ENCODE measurements around the gene TNFRSF6B. TPM values are rescaled to one million over a fixed set of nuclear protein-coding genes. Genes with fewer than 3 reads are reported as not detected.
A peak's percentile ranks its signal among the peaks of the same experiment; 100 is the strongest.

The TNFRSF6B gene
- total RNA-seq, 3 donors from 2014 or later (not counting 1 experiment from before 2014, with no cell fraction given), result not detected

DNA sequence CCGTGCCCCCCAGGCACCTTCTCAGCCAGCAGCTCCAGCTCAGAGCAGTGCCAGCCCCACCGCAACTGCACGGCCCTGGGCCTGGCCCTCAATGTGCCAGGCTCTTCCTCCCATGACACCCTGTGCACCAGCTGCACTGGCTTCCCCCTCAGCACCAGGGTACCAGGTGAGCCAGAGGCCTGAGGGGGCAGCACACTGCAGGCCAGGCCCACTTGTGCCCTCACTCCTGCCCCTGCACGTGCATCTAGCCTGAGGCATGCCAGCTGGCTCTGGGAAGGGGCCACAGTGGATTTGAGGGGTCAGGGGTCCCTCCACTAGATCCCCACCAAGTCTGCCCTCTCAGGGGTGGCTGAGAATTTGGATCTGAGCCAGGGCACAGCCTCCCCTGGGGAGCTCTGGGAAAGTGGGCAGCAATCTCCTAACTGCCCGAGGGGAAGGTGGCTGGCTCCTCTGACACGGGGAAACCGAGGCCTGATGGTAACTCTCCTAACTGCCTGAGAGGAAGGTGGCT is 960 bp downstream of the TNFRSF6B start:
- Histone ChIP-seq H3K27ac (ENCODE audit: low read length) (no peak overlapping the region), H3K36me3 (ENCODE audit: control insufficient read depth, insufficient read depth, low read length) (peaks cover 5% of the 10 kb centered on the region), H3K9me3 (ENCODE audit: control insufficient read depth, insufficient read depth, low read length) (no peaks in the 10 kb centered on the region), H3K4me3 (ENCODE audit: low read length) (no peak overlapping the region), H3K27me3 (ENCODE audit: control insufficient read depth, insufficient read depth, low read length) (no peaks in the 10 kb centered on the region), H3K4me1 (ENCODE audit: control insufficient read depth, insufficient read depth, low read length) (peaks cover 47% of the 10 kb centered on the region)
- Mint-ChIP-seq H3K27me3 (ENCODE audit: low read depth in 2 of 2) (no peaks in the 10 kb centered on the region), H3K4me3 (peak overlapping the region; percentile 35), H3K27ac (no peak overlapping the region), H3K4me1 (peaks cover 0 to 33% of the 10 kb centered on the region in 2 donors), H3K9me3 (no peaks in the 10 kb centered on the region), H3K36me3 (no peaks in the 10 kb centered on the region)
- intact Hi-C loops (cut with micrococcal nuclease), result no loop called here
- TF ChIP-seq, protein P1, sequence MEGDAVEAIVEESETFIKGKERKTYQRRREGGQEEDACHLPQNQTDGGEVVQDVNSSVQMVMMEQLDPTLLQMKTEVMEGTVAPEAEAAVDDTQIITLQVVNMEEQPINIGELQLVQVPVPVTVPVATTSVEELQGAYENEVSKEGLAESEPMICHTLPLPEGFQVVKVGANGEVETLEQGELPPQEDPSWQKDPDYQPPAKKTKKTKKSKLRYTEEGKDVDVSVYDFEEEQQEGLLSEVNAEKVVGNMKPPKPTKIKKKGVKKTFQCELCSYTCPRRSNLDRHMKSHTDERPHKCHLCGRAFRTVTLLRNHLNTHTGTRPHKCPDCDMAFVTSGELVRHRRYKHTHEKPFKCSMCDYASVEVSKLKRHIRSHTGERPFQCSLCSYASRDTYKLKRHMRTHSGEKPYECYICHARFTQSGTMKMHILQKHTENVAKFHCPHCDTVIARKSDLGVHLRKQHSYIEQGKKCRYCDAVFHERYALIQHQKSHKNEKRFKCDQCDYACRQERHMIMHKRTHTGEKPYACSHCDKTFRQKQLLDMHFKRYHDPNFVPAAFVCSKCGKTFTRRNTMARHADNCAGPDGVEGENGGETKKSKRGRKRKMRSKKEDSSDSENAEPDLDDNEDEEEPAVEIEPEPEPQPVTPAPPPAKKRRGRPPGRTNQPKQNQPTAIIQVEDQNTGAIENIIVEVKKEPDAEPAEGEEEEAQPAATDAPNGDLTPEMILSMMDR (IDR thresholded peaks at IDR 0.05), result no peak
- ATAC-seq, result peak in 1 of 3 donors; percentile 11
- WGBS (ENCODE audit: insufficient coverage), result 58% methylated on average over 7 of the region's 7 CpGs
- DNase-seq, result no peak

DNA sequence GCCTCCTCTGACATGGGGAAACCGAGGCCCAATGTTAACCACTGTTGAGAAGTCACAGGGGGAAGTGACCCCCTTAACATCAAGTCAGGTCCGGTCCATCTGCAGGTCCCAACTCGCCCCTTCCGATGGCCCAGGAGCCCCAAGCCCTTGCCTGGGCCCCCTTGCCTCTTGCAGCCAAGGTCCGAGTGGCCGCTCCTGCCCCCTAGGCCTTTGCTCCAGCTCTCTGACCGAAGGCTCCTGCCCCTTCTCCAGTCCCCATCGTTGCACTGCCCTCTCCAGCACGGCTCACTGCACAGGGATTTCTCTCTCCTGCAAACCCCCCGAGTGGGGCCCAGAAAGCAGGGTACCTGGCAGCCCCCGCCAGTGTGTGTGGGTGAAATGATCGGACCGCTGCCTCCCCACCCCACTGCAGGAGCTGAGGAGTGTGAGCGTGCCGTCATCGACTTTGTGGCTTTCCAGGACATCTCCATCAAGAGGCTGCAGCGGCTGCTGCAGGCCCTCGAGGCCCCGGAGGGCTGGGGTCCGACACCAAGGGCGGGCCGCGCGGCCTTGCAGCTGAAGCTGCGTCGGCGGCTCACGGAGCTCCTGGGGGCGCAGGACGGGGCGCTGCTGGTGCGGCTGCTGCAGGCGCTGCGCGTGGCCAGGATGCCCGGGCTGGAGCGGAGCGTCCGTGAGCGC is 1.6 kb downstream of the TNFRSF6B start:
- H3K4me3 Mint-ChIP-seq, result peak overlapping the region; percentile 6
- intact Hi-C loops (cut with micrococcal nuclease), result no loop called here
- Histone ChIP-seq H3K27ac (ENCODE audit: low read length) (no peak overlapping the region), H3K4me1 (ENCODE audit: control insufficient read depth, insufficient read depth, low read length) (peaks cover 47% of the 10 kb centered on the region), H3K27me3 (ENCODE audit: control insufficient read depth, insufficient read depth, low read length) (no peaks in the 10 kb centered on the region), H3K36me3 (ENCODE audit: control insufficient read depth, insufficient read depth, low read length) (peaks cover 5% of the 10 kb centered on the region), H3K4me3 (ENCODE audit: low read length) (no peak overlapping the region), H3K9me3 (ENCODE audit: control insufficient read depth, insufficient read depth, low read length) (no peaks in the 10 kb centered on the region)
- ATAC-seq, result no peak
- H3K4me1 Mint-ChIP-seq, result peaks cover 0 to 33% of the 10 kb centered on the region in 2 donors
- no peak for DNase-seq
- H3K9me3 Mint-ChIP-seq, result no peaks in the 10 kb centered on the region
- 95% methylated on average over 37 of the region's 40 CpGs for WGBS (ENCODE audit: insufficient coverage)
- no peaks in the 10 kb centered on the region for H3K36me3 Mint-ChIP-seq
- no peak overlapping the region for H3K27ac Mint-ChIP-seq
- H3K27me3 Mint-ChIP-seq (ENCODE audit: low read depth in 2 of 2), result no peaks in the 10 kb centered on the region
- TF ChIP-seq, protein P1 (IDR thresholded peaks at IDR 0.05), result no peak

DNA sequence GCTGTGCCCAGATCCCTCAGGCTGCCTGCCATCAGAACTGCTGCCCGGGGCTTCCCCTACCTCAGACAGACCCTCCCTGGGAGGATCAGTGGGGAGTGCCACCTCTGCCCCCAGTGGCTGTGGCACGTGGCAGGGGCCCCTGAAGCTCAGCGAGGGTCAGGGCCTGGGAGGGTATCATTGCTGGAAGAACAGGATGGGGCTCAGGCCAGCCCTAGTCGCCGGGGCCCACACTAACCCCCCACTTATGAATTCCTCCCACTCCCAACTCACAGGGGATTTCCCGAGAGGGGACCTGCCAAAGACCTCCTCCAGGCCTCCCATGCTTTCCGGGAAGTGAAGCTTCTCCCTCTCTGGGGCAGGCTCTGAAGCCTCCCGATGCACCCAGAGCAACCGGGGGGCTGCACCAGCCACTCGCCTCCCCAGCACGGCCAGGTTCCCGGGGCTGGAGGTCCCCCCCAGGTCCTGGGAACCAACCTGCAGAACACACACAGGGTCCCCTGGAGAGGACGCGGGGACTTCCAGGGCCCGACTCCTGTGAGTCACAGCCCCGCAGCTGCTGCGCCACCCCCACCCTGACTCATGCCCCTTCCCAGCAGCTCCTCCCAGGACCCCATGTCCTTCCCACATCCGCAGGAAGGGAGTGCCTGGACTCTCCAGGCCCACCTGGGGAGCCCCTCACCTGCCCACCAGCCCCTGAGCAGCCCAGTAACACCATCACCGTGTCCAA is 2.5 kb downstream of the TNFRSF6B start:
- H3K4me1 Mint-ChIP-seq, result peaks cover 0 to 29% of the 10 kb centered on the region in 2 donors
- no peaks in the 10 kb centered on the region for H3K36me3 Mint-ChIP-seq
- no peak overlapping the region for H3K4me3 ChIP-seq (ENCODE audit: low read length)
- H3K27me3 ChIP-seq (ENCODE audit: control insufficient read depth, insufficient read depth, low read length), result no peaks in the 10 kb centered on the region
- TF ChIP-seq, protein P1 (IDR thresholded peaks at IDR 0.05), result no peak
- H3K9me3 Mint-ChIP-seq, result no peaks in the 10 kb centered on the region
- no peaks in the 10 kb centered on the region for H3K9me3 ChIP-seq (ENCODE audit: control insufficient read depth, insufficient read depth, low read length)
- DNase-seq (no peak), ATAC-seq (no peak)
- H3K4me3 Mint-ChIP-seq, result no peak overlapping the region
- H3K4me1 ChIP-seq (ENCODE audit: control insufficient read depth, insufficient read depth, low read length), result peaks cover 44% of the 10 kb centered on the region
- H3K36me3 ChIP-seq (ENCODE audit: control insufficient read depth, insufficient read depth, low read length), result peaks cover 8% of the 10 kb centered on the region
- intact Hi-C loops (cut with micrococcal nuclease), result no loop called here
- no peak overlapping the region for H3K27ac Mint-ChIP-seq
- WGBS (ENCODE audit: insufficient coverage), result 77% methylated on average over 19 of the region's 19 CpGs
- no peaks in the 10 kb centered on the region for H3K27me3 Mint-ChIP-seq (ENCODE audit: low read depth in 2 of 2)
- no peak overlapping the region for H3K27ac ChIP-seq (ENCODE audit: low read length)

Measured in natural killer cell (primary cell).